Stimulated activated CD4-positive, alpha-beta T cell treated with anti-CD3 and anti-CD28 coated beads, Interleukin-4, amount 100 ng/mL, for 48 hours (primary cell): ENCODE measurements around the gene MLX.
"Not testable (repeated sequence)": the region's sequence is repeated elsewhere in the genome, so short reads cannot be mapped to it uniquely, and the experiment has no call there.

Experiments
- DNase-seq, 2 donors: peaks; one replicate each; pipeline ENCODE4 v3.0.0-alpha.2; 2020; ENCODE audit warnings: low read depth in 2 of 2

Gene MLX

GRCh38 chr17:42536372-42537155 is 30.3 kb upstream of the MLX start:
- peak; percentile 60 to 75 for DNase-seq

GRCh38 chr17:42537156-42537805 is 29.6 kb upstream of the MLX start:
- DNase-seq = no peak

GRCh38 chr17:42537826-42538451 is 29.0 kb upstream of the MLX start:
- DNase-seq = no peak

- DNase-seq = no peak
Observed at GRCh38 chr17:42538482-42538881, 28.4 kb upstream of the MLX start.

GRCh38 chr17:42540558-42540957 is 26.3 kb upstream of the MLX start:
- DNase-seq = not testable (repeated sequence)

GRCh38 chr17:42541041-42541833 is 25.7 kb upstream of the MLX start:
- DNase-seq = no peak

- DNase-seq = no peak
Observed at GRCh38 chr17:42543190-42544079, 23.5 kb upstream of the MLX start.

- no peak for DNase-seq
Observed at GRCh38 chr17:42544874-42545283, 22.0 kb upstream of the MLX start.

GRCh38 chr17:42545755-42546505 is 21.0 kb upstream of the MLX start:
- not testable (repeated sequence) for DNase-seq

GRCh38 chr17:42547001-42547461 is 19.9 kb upstream of the MLX start:
- no peak for DNase-seq

GRCh38 chr17:42547698-42548069 is 19.2 kb upstream of the MLX start:
- no peak for DNase-seq

GRCh38 chr17:42548070-42548837 is 18.6 kb upstream of the MLX start:
- DNase-seq = peak; percentile 73 to 78

GRCh38 chr17:42548993-42549755 is 17.7 kb upstream of the MLX start:
- DNase-seq = no peak

- DNase-seq = not testable (repeated sequence)
Observed at GRCh38 chr17:42552736-42553135, 14.2 kb upstream of the MLX start, which contains the start of gene HSD17B1. HSD17B1 (plus strand) TSS chr17:42552923; CDS start chr17:42552934, 11 bp downstream.

GRCh38 chr17:42553161-42553818 is 13.6 kb upstream of the MLX start:
- DNase-seq = no peak

GRCh38 chr17:42553866-42554249 is 13.0 kb upstream of the MLX start:
- no peak for DNase-seq

GRCh38 chr17:42554250-42555121 is 12.4 kb upstream of the MLX start:
- DNase-seq = peak; percentile 55 to 71
